22Rv1 (cell line): Measurements from ENCODE around the gene UBE2S.

ENCODE experiments used
- H3K27ac ChIP-seq: fragments of 450-650 bp; 2 replicates; pipeline ENCODE4 v1.5.1; 2017
- ZFX ChIP-seq: fragments of 450-650 bp; IDR thresholded peaks from 2 replicates; pipeline ENCODE4 v1.6.1; 2017; ENCODE audit warnings: antibody characterized with exemption, borderline replicate concordance
- TF ChIP-seq, protein P1 (sequence below): fragments of 450-650 bp; IDR thresholded peaks from 2 replicates; pipeline ENCODE4 v1.5.1; 2017; ENCODE audit warnings: mild to moderate bottlenecking

UBE2S gene

DNA sequence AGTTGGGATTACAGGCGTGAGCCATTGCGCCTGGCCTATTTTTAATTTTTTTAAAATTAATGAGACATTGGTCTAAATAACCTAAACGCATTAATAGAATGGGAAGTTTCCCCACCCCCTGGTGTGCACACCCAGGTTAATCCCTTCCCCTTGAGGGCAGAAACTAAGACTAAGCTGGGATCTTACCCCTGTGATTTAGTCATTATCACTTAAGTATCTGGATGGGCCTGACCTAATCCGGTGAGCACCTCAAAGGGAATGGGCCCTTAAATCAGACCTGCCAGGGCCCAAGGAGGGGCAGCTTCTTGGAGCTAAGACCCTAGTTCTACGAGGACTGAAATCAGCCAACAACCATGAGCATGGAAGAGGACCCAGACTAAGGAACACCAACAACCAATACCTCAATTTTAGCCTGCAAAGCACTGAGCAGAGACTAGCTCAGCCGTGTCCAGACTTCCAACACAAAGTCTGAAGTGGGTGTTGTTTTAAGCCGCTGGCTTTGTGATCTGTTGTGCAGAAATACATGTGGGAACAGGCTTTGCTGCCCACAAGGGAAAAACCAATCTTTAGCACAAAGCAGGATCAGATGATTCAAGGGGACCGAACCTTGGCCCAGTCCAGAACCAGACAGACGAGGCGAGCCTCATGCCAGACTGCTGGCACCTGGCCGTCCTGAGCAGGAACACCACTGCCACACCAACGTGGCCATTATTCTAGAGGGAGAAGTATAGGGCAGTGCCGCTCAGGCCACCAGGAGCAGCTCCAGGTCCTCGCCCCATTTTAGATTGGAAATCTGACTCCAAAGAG is 7.1 kb downstream of the UBE2S start:
- H3K27ac ChIP-seq, result peak overlapping the region; percentile 49
- TF ChIP-seq, protein P1, sequence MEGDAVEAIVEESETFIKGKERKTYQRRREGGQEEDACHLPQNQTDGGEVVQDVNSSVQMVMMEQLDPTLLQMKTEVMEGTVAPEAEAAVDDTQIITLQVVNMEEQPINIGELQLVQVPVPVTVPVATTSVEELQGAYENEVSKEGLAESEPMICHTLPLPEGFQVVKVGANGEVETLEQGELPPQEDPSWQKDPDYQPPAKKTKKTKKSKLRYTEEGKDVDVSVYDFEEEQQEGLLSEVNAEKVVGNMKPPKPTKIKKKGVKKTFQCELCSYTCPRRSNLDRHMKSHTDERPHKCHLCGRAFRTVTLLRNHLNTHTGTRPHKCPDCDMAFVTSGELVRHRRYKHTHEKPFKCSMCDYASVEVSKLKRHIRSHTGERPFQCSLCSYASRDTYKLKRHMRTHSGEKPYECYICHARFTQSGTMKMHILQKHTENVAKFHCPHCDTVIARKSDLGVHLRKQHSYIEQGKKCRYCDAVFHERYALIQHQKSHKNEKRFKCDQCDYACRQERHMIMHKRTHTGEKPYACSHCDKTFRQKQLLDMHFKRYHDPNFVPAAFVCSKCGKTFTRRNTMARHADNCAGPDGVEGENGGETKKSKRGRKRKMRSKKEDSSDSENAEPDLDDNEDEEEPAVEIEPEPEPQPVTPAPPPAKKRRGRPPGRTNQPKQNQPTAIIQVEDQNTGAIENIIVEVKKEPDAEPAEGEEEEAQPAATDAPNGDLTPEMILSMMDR, result no peak
- no peak for TF ChIP-seq ZFX

DNA sequence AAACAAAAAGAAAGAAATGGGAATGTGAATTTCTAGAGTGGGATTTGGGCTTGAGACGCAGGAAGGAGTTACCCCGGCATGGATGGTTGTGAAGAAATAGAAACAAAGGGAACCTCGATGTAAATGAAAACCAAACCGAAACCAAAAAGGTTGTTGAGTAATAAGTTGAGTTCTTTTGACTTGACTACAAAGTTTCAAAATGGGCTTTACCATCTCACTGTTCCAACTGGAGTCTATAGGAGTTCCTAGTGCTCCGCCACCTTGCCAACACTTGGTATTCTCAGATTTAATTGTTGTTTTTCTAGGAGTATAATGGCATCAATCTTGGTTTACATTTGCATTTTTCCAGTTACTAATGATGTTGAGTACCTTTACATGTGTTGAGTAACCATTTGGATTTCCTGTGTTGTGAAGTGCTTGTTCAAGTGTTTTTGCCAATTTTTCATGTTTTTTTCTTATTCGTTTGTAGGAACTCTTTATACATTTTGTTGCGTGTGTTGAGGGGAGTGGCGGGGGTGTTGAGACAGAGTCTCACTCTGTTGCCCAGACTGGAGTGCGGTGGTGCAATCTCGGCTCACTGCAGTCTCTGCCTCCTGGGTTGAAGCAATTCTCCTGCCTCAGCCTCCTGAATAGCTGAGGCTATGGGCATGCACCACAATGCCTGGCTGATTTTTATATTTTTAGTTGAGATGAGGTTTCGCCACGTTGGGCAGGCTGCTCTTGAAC is 9.2 kb downstream of the UBE2S start:
- TF ChIP-seq, protein P1, result no peak
- TF ChIP-seq ZFX, result no peak
- H3K27ac ChIP-seq, result no peak overlapping the region

- no peak for TF ChIP-seq ZFX
- TF ChIP-seq, protein P1, result no peak
These were observed 14.5 kb downstream of the UBE2S start for GRCh38 chr19:55392820-55393761.

DNA sequence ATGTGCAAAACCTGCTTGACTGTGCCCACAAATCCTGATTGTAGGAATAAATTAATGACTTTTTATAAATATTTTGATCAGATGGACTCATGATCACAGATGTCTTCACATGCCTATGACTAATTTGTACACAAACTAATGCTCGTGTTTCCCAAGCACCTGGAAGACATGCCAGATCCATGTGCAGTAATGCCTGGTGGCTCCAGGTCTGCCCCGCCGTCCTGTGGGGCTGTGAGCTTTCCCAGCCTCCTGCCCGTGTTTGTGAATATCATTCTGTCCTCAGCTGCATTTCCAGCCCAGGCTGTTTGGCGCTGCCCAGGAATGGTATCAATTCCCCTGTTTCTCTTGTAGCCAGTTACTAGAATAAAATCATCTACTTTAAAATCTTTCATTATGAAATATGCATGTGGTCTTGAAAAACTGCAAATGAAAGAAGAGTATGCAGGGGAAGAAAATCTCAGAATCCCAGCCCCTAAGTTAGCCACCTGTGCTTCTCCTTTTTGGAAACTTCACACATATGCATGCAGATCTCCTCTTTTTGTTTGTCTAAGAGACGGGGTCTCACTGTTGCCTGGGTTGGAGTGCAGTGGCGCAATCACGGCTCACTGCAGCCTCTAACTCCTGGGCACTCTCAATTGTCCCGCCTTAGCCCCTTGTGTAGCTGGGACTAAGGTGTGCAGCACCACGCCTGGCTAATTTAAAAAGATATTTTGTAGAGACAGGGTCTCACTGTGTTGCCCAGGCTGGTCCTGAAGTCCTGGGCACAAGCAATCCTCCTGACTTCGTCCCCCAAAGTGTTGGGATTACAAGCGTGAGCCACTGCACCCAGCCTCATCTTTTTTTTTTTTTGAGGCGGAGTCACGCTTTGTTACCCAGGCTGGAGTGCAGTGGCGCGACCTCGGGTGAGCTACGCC is 15.6 kb downstream of the UBE2S start:
- peak overlapping the region; percentile 98 for H3K27ac ChIP-seq
- no peak for TF ChIP-seq ZFX
- TF ChIP-seq, protein P1, result no peak

More at GRCh38 chr19:55392820-55393761, 14.5 kb downstream of the UBE2S start:
- peak overlapping the region; percentile 32; the same call in 1 of the 2 replicates for H3K27ac ChIP-seq

DNA sequence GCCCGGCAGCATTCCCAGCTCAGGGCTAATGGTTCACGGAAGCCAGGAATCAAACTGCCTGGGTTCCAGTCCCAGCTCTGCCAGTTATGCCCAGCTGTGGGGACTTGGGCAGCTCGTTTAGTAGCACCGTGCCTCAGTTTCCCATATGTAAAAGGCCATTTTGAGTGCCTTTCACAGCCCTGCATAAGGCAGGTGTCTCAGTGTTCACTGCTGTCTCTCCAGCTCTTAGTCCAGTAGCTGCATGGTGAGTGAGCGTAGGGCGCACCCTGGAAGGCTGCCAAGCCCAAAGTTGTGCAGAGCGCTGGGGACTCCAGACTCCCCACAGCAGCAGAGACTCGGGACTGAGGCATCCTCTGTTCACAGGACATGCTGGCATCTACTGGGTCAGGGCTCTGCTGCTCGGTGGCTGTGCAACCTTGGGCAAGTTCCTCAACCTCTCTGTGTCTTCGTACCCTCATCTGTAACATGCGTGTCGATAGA is 16.4 kb downstream of the UBE2S start:
- TF ChIP-seq ZFX, result no peak
- TF ChIP-seq, protein P1, result no peak
- peak overlapping the region; percentile 98 for H3K27ac ChIP-seq

DNA sequence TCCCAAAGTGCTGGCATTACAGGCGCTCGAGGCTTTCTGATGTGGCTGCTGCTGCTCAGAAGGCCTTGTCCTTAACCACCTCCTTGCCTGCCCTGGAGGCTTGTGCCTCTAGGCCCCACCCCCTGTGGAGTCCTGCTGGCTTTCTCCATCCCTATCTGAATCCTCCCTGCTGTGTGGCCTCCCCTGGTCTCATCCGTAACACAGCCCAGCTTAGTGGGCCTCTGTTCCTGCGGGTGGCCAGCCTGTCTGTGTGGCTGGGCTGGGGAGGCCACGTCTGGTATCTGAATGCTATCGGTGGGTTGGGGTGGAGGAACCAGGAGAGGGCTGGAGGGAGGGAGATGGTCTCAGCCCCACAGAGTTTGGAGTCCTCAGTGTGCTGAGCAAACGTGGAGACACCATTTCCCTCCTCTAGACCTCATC is 17.1 kb downstream of the UBE2S start:
- H3K27ac ChIP-seq, result peak overlapping the region; percentile 98
- TF ChIP-seq, protein P1, result no peak
- no peak for TF ChIP-seq ZFX
